Astrocyte of the hippocampus (primary cell): ENCODE data around the gene SULT4A1.

Experiments
- DNase-seq: peaks from one replicate; pipeline ENCODE4 v3.0.0; 2011; ENCODE audit warnings: low read depth, low spot score

SULT4A1 gene

DNA sequence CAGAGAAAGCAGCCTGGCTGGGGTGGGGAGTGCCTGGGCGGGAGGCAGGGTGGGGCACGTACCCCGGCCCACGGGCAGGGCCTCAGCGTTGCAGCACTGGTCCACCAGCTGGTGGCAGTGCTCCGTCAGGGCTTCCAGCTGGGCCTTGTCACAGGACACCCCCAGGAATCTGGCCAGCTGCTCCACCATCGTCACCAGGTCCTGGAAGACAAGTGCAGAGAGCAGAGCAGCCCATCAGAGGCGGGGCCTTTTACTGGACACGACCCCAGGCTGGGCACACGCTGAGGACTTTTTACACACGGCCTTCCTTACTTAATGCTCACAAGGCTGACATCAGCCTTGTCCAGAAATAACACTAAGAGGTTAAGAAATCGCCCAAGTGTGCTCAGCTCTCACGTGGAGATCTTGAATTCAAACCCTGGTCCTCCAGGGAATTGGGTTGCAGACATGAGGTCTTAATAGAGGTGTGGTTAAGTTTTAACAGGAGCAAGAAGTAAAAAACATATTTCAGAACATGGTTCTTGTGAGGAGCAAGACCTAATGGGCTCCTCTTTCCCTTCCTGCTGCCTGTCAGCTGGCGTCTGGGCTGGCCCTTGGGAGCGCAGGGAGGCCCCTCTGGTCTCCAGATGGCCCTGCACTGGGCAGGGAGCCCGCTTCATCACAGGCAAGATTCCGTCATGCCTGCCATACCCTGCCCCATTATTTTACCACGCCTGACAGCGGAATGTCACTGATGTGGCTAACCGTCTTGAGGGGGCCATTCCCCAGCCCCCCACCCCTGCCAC, 33.1 kb downstream of the SULT4A1 start:
- no peak for DNase-seq

DNA sequence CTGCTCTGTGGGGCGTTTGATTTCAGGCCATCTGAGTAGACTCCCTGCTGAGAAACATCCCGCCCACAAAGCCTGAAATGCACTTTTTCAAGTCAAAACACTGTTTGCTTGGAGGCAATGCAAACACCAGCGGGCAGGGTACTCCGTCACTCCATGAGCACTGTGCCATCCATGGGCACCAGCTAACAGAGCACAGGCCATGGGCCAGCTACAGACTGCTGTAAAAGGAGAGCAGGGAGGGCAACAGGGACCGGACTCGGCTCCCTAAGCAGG, 33.7 kb downstream of the SULT4A1 start:
- no peak for DNase-seq

DNA sequence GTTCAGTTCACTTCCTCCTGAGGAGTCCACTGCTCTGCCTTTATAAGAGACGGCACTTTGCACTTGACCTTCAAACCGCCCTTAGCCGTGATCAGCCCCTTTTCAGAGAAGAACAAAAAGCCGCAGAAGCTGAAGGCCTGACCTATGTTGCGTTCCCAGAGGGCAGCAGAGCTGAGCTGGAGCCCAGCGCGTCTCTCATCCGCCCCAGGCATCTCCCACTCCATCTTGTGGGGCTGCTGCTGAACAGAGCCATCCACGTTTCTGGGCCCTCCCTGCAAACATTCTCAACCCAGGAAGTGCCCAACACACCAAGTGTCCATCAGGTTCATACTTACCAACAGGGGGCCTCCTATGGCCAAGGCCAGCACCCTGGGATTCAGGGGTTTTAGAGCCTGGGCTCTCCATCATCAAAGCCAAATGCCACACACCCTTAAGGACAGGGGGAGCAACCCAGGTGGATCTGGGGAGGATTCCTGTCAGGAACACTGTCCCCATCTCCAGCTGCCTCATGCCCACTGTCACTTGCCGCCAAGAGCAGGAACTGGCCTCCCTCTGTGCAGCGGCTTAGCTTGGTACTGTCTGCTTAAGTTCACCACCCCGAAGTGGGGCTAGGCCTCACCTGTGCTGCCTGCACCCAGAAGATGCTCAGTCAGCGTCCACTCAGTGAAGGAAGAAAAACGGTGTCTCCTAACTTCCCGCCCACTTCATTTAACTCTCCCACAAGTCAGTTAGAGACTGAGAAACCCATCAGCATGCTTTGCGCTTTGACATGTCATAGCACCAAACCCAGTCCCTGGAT, 34.2 kb downstream of the SULT4A1 start:
- DNase-seq, result no peak

DNA sequence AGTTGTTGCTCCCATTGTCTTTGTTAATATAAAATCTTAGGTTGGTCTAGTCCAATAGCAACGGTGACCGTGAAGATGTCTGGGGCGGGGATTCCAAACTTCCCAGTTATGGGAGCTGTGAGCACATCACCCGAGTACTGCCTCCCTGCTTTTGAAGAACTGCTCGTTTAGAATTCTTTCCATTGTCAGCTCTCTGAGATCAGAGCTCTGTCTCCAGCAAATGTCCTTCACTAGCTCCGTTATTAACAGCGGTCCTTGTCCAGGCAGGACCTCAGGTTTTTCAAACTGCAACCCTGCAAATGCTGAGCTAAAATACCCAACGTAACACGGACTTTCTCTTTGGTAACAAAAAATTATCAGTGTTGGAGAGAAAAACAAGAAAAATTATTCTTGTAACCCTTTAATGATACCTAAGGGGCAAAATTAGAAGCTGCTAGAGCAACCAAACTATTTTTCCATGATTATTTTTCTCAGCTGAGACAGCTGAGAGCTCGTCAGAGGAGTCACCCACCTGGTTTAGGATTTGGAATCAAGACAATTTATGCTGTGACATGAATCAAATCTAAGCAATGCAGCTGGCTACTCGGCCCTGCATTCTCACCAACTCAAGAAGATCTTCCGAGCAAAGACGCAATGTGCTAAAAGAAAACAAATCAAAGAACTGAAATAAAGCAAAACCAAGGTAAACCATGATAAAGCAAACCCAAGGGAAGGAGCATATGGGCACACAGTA, 35.1 kb downstream of the SULT4A1 start:
- DNase-seq, result no peak

DNA sequence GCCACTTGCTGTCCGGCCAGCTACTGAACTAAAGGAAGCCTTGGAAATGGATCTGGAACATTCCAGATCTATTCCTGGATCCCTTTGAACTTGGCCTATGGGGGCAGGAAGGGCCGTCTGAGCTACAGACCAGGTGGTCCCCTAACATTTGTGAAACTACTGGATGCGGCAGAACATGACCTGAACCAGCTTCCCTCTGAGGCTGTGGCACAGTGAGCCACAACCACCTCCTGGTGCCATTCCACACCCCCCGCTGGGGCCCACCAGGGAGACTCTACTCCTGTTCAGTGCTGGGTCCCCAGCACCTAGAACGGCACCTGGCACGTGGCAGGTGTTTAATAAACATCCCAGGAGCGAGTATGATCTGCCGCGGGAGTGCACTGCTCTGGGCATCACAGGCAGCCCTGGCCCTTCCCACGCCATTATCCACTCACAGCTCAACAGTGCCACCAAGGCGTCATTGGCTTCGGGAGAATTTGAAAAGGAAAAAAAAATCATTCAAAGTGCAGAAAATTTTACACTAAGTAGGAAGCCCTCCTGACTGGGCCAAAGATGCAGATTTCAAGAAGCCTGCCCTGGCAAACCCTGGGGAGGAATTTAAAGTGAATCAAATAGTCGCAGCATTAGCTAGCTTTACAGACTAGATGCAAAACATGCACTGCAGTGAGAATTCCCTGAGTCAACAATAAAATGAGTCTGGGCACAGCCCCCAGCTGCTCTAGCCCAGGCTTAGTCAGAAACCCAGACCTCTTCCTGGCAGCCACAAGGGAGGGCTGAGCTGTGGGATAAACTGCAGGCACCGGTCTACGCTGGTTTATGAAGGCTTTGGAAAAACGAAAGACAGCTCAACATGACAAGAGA, 35.9 kb downstream of the SULT4A1 start:
- DNase-seq, result peak; percentile 91

DNA sequence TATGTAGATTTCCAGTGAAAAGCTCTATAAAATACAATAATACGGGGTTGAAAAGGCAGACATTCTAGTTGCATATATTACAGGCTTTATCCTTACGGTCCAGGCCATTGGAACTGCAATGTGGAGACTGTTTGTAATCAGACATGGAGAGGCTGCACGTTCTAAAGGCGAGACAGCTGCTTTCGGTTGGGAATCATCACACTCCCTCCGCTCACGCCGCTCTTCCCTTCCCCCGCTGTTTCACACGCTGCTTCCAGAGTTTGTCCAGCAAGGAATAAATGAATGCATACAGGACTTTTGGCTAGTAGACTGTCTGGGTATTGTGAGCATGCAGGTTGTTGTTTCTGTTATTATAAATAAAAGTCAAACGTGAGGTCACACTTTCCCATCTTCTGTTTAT, 36.7 kb downstream of the SULT4A1 start:
- DNase-seq, result no peak

DNA sequence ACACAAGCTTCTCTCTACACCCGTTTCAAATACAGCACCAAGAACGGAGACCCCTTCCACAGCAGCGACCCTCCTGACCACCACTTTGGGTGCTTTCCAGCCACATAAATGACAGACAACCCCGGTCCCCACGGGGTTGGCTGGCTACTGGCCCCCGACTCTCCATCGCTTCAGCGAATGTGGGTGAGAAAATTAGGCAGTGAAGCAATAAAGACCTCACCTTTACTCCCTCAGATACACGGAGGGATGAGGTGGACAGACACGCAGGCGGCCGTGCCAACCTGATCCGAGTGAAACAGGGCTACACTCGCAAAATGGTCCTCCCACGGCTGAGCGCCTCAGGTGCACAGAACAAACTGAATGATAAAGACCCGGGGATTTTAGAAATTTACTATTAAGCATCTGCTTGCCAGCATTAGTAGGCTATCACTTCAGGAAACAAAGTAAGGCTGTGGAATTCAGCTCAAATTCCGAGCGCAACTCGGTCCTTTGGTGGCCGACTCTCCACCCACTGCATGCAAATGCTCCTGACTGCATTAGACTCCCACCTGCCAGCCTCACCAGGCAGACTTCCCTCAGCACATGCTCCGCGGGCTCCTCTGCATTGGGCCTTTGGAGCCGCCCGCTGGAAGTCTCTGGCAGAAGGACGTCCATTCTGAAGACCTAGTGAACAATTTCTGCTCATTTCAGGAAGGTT, 37.4 kb downstream of the SULT4A1 start:
- no peak for DNase-seq

DNA sequence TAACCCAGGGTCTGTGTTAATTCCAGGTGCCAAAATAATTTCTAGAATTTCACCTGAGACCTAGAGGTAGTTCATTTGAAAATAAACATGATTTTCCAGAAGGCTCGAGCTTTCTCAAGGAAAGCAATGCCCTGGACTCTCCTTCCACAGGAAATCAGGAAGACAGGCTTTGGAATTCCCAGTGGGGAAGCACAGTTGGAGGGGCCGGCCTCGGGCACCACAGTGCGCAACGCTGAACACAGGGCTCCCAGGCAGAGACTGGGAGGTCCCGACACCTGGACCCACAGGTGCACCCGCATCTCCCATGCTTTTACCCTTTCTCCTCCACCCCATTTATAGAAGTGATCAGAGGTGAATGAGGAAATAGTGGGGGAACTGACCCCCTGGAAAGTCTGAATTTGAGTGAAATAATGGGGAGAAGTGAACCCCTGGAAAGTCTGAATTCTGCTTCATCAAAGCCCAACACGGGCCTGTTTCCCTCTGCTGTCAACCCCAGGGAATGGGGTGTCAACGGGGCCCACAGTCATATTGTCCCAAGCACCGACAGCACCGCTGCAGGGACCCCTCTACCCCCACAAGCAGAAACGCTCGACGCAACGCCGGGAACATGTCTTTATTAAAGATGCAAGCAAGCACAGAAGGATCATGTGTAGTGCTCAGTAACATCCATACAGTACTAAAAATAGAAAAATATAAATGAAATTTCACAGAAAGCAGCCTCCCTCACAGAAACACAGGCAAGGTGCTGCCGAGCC, 38.2 kb downstream of the SULT4A1 start:
- no peak for DNase-seq

DNA sequence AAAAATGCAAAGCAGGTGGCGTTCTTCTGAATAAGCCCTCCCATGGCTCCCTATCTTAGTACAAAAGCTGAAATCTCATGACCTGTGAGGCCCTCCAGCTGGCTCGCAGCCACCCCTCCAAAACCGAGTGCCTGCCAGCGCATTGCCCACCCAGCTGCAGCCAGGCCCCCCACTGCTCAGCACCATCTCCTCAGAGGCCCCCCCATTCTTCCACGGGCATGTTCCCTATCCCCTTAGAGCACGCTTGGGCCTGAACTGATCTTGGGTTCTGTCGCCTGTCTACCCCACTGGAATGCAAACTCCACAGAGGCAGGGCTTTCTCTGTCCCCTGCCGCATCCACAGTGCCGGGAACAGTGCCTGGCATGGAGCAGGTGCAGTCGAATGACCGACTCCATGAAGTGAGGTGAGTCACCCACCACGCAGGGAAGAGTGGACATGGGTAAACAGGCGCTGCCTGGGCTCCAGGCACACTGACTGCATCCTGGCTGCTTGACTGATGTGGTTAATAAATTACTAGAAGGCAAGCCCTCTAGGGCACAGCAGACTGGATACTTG, 38.9 kb downstream of the SULT4A1 start:
- peak; percentile 48 for DNase-seq

DNA sequence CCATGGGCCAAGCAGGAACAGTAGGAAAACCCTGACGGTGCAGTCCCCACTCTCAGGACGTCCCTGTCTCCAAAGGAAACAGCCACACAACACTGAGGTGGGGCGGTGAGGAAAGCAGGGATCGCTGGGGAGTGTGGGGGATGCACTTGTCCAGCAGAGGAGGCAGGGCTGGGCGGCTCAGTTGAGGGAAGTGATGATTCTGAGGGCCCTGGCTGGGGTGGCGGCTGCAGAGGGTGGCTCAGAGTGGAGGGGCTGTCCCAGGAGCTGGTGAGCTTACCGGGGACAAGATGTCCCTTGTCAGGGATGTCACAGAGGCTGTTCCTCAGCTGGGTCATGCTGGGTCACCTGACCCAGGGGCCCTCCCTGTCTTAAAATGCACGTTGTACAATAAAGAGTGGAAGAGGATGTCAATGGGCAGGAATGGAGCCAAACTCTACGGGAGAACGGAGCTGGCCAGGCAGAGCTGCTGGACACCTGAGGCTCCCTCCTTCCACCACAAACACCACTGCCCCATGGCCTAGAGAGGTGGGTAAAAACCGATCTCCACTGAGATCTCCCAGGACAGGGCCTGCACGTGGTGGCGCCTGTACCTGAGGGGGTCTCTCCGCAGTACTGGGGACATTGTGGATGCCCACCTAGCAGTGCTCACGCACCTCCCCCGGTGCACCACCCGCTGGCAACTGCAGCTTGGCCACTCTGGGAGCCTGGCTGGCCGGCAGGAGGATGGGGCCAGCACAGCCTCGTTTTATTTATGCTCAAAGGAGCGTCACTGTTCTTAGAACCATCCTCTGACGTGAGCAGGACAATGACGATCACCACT, 40.5 kb downstream of the SULT4A1 start:
- no peak for DNase-seq

DNA sequence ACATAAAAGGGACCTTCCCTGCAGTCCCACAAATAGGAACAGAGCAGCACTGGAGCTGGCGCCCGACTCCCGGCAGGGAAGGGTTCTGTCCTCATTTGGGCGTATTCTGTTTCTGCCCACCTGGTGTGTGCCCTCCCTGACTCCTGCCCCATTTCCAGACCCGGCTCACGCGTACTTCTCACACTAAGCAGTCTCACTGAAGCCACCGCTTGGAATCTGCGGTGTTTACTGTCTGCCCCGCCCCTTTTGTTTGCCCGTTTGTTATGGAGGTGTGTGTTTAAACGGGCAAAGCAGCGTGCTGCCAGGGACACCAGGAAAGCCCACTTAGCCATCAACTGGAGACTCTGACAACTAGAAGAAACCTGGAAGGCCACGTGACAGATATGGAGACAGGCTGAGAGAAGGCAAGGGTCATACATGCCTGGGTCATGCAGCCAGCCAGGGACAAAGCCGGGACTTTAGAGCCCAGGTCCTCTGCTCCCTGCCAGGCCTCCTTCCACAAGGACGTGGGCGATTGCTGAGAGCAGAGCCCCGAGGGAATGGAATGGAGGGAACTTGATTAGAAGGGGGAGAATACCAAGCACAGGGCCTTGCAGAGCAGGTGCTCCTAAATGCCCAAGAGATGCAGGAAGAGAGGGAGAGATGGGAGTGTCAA, 41.5 kb downstream of the SULT4A1 start:
- DNase-seq, result no peak

DNA sequence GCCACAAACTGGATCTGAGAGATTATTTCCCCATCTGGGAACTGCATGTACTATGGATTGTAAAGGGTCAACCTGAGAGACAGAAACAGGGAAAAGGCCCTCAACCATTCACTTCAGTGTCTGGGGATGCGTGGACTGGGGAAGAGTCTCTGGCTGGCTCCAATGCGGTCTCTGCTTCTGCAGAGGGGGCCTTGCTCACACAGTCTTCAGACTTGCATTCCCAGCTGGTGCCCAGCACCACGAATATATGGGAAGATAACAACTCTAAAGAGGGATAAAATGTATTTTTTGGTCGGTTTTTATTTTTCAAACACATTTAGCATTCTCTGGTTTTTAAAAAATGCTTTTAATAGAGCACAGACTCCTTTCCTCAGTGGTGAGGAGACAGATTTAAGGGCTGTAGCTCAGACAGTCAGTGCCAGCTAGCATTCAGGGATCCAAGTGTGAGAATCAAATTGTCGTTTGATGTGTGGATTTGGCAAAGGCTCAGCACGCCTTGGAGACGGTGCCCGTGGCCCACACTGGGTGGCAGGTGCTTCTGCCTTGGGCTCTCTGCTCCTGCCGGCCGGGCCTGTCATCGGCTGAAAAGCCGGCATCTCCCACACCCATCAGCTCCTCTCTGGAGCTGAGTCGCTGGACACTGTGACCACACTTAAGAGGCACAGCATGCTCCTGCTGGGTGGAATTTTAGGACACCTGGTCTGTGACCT, 42.2 kb downstream of the SULT4A1 start:
- DNase-seq, result no peak

DNA sequence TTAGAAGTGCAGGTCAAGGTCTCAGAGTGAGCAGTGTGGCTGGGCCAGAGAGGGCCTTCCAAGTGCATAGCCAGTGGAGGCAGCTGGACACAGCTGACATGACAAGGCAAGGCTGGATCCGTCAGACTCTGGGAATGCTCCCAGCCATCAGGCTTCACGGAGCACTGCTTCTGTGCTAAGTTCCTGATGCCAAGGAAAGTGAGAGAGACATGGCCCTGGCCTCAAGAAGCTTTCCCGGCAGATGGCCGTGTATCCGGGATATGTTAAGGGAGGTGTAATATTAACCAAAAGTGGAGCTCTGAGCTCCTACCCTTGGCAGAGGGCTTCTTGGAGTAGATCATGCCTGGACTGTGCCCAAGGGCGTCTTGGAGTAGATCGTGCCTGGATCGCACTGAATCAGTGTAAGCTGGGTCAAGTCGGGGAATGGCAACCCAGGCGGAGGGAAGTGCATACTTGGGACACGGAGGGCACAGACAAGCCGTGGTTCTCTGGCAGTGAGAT, 42.8 kb downstream of the SULT4A1 start:
- DNase-seq, result no peak

DNA sequence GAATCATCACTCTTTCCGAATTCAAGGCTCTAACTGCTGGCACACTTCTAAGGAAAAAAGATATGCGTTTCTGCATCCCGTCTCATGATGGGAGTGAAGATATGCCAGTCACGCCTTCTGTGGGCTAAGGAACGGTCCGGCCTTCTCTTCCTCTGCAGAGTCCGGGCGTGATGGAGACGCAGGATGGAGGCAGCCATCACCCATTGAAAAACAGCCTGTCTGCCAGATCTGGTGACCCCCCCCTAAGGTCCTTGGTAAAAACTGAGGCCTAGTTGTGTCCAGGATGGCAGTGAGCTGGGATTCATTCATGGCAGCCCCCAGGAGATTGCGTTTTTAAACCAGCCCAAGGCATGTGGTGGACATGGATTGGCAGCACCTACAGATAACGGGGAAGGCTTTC, 43.3 kb downstream of the SULT4A1 start:
- DNase-seq, result no peak

DNA sequence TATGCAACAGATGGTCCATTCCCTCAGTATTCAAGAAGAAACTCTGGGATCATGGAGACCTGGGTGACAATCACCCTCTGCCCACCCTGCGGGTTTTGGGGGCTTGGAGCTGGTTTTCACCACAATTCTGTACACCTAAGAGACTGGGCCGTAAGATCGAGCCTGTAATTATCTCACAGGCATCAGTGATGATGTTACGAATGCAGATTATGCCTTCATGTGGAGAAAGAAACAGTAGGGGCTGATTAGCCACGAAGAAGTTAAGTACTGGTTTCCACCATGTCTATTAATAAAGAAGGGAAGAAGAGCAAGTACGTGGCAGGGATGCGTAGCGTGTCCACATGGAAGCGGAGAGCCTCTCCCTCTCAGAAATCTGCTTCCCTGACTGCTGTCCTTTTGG, 44.9 kb downstream of the SULT4A1 start:
- DNase-seq, result no peak

DNA sequence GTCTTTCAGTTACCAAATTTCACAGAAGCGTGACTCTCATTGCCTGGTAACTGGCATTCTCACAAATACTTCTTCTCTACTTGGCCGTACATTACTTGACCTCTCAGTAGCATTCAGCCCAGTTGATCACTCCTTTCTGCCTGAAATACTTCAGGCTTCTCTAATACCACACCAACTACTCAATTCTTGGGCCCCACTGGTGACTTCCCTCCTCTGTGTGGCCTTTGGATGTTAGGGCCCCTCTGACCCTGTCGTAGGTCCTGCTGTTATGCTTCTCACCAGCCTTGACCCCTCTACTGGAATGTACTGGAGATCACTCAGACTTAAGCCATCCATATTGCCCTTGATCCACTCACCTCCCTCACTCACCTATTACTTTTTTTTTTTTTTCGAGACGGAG, 48.0 kb downstream of the SULT4A1 start:
- no peak for DNase-seq

DNA sequence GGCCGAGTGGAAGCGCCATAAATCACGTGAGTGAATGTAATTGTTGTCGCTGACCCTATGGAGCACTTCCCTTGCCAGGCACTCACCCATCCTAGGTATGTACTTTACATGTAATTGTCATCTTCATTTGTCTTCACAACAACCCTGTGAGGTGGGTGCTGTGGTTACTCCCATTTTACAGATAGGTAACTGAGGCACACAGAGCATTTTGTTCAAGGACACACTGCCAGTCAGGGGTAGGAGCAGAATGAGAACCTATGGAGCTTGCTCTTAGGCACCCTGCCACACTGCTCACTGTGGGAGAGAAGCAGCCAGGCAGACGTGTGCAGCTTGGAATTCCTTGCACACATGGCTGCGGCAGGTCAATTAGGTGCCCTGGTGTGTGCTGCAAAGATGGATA, 49.4 kb downstream of the SULT4A1 start:
- DNase-seq, result no peak
